HCT116 (cell line): Measurements from ENCODE around the gene CAPN5. TPM values are rescaled to one million over a fixed set of nuclear protein-coding genes. Genes with fewer than 3 reads are reported as not detected.

Source experiments
- ATAC-seq: fragments of 200-7000 bp; cut with Tn5 transposase; 2 replicates; pipeline ENCODE4 v1.9.1; 2020; ENCODE audit warnings: mild to moderate bottlenecking, moderate library complexity
- BruUV-seq: library from RNA; stranded (reverse); fragments of 400-500 nt; replicated peaks from 2 replicates; lab custom pipeline; 2021; lab: Mats Ljungman, UMichigan
- CTCF ChIA-PET: fragments of 300-600 bp; sonication (Branson Sonifier 250); formaldehyde crosslinking; loops from one replicate; lab custom pipeline; 2021; ENCODE audit warnings: antibody characterized with exemption; lab: Charles Lee
- POLR2A ChIA-PET: fragments of 300-600, 350-600 bp; sonication (Branson Sonifier 250); formaldehyde crosslinking; loops from one replicate; lab custom pipeline; 2021; ENCODE audit warnings: antibody characterized with exemption; lab: Charles Lee
- RAD21 ChIA-PET, 2 experiments: fragments of 300-600 bp; sonication (Branson Sonifier 250); formaldehyde crosslinking; loops; one replicate each; lab custom pipeline; 2023; ENCODE audit warnings: low total read pairs in 2 of 2; ENCODE audit not compliant: uncharacterized antibody in 2 of 2, unreplicated experiment in 2 of 2, low non-redundant PET in 1 of 2; lab: Charles Lee
- DNase-seq: peaks from one replicate; pipeline ENCODE4 v3.0.0-alpha.2; 2010; ENCODE audit warnings: low read depth, low spot score
- H2AFZ ChIP-seq: fragments of 200-600 bp; shearing (Covaris generic), sonication (generic); 2 replicates; pipeline ENCODE4 v1.6.1; 2017; ENCODE audit warnings: low read depth, mixed run types, mixed read lengths, antibody characterized with exemption, low read length; ENCODE audit not compliant: poor library complexity, severe bottlenecking
- H3K27ac ChIP-seq: 2 replicates; pipeline ENCODE4 v1.5.1; 2012; ENCODE audit warnings: low read depth, low read length
- H3K27me3 ChIP-seq: fragments of 200-600 bp; sonication (generic); 2 replicates; pipeline ENCODE4 v1.6.1; 2016; ENCODE audit warnings: mixed run types, low read length, mixed read lengths; ENCODE audit not compliant: insufficient read depth
- H3K36me3 ChIP-seq, 2 experiments: fragments of 200-500 bp in 1 of 2; fragments of 200-600 bp in 1 of 2; sonication (Bioruptor generic) in 1 of 2; sonication (generic) in 1 of 2; 2 replicates each; pipeline versions ENCODE4 v1.5.1 to v1.6.1; 2014 to 2016; ENCODE audit warnings: low read length in 2 of 2, inconsistent platforms in 1 of 2, mixed read lengths in 1 of 2, mixed run types in 1 of 2; ENCODE audit not compliant: insufficient read depth in 2 of 2, control insufficient read depth in 1 of 2
- H3K4me1 ChIP-seq, 2 experiments: fragments of 200-600 bp in 1 of 2; sonication (generic) in 1 of 2; 2 replicates each; pipeline versions ENCODE4 v1.5.1 to v1.6.1; 2012 to 2017; ENCODE audit warnings: low read length in 2 of 2, inconsistent platforms in 1 of 2, mild to moderate bottlenecking in 1 of 2, mixed read lengths in 1 of 2, mixed run types in 1 of 2, moderate library complexity in 1 of 2; ENCODE audit not compliant: insufficient read depth in 2 of 2, control insufficient read depth in 1 of 2
- H3K4me2 ChIP-seq: fragments of 200-600 bp; sonication (generic); 2 replicates; pipeline ENCODE4 v1.6.1; 2017; ENCODE audit warnings: mixed run types, low read length, mixed read lengths
- H3K4me3 ChIP-seq, 2 experiments: fragments of 200-600 bp in 1 of 2; sonication (generic) in 1 of 2; replicated peaks in 1 of 2; 2 replicates each; pipeline ENCODE4 v1.5.1; 2011 to 2016; ENCODE audit warnings: low read length in 2 of 2, control low read depth in 1 of 2, low read depth in 1 of 2, mild to moderate bottlenecking in 1 of 2, mixed read lengths in 1 of 2, mixed run types in 1 of 2
- H3K79me2 ChIP-seq: fragments of 200-600 bp; sonication (generic); 2 replicates; pipeline ENCODE4 v1.6.1; 2017; ENCODE audit warnings: mild to moderate bottlenecking, mixed run types, low read length, moderate library complexity, mixed read lengths; ENCODE audit not compliant: insufficient read depth
- H3K9ac ChIP-seq: fragments of 200-600 bp; sonication (generic); 2 replicates; pipeline ENCODE4 v1.6.1; 2016; ENCODE audit warnings: low read length, mixed read lengths
- H3K9me2 ChIP-seq: fragments of 200-600 bp; sonication (generic), shearing (Covaris generic); 2 replicates; pipeline ENCODE4 v1.6.1; 2017; ENCODE audit warnings: mixed run types, mild to moderate bottlenecking, moderate library complexity; ENCODE audit not compliant: insufficient read depth
- H3K9me3 ChIP-seq, 2 experiments: fragments of 200-500 bp in 1 of 2; fragments of 200-600 bp in 1 of 2; sonication (Bioruptor generic) in 1 of 2; sonication (generic) in 1 of 2; 2 replicates each; pipeline ENCODE4 v1.6.1; 2014 to 2017; ENCODE audit warnings: low read length in 2 of 2, mixed read lengths in 2 of 2, inconsistent platforms in 1 of 2, low read depth in 1 of 2, mild to moderate bottlenecking in 1 of 2, mixed run types in 1 of 2, moderate library complexity in 1 of 2; ENCODE audit not compliant: control insufficient read depth in 1 of 2, insufficient read depth in 1 of 2
- H4K20me1 ChIP-seq: fragments of 200-600 bp; sonication (generic), shearing (Covaris generic); 2 replicates; pipeline ENCODE4 v1.6.1; 2017; ENCODE audit warnings: mixed run types, mild to moderate bottlenecking, moderate library complexity; ENCODE audit not compliant: insufficient read depth
- EGR1 ChIP-seq: IDR thresholded peaks from 2 replicates; pipeline ENCODE4 v1.6.1; 2012; ENCODE audit warnings: low read depth
- ELF1 ChIP-seq: IDR thresholded peaks from 2 replicates; pipeline ENCODE4 v1.6.1; 2012; ENCODE audit warnings: low read depth, borderline replicate concordance
- EZH2 ChIP-seq: fragments of 200-600 bp; sonication (generic); IDR thresholded peaks from 2 replicates; pipeline ENCODE4 v1.6.1; 2017; ENCODE audit warnings: antibody characterized with exemption, mixed run types
- EZH2phosphoT487 ChIP-seq: fragments of 200-600 bp; IDR thresholded peaks from 2 replicates; pipeline ENCODE4 v1.6.1; 2018; ENCODE audit warnings: antibody characterized with exemption, borderline replicate concordance
- FOSL1 ChIP-seq: IDR thresholded peaks from 2 replicates; pipeline ENCODE4 v1.6.1; 2012; ENCODE audit warnings: low read depth
- POLR2AphosphoS5 ChIP-seq: IDR thresholded peaks from 2 replicates; pipeline ENCODE4 v1.6.1; 2011; ENCODE audit warnings: mild to moderate bottlenecking, low read depth, low read length, moderate library complexity
- SP1 ChIP-seq: IDR thresholded peaks from 2 replicates; pipeline ENCODE4 v1.6.1; 2012; ENCODE audit warnings: low read depth
- TCF7L2 ChIP-seq: IDR thresholded peaks from 2 replicates; pipeline ENCODE4 v1.7.0; 2011; ENCODE audit warnings: borderline replicate concordance, inconsistent platforms; ENCODE audit not compliant: insufficient read depth, insufficient read length; ENCODE audit errors: extremely low read depth
- YY1 ChIP-seq: IDR thresholded peaks from 2 replicates; pipeline ENCODE4 v1.6.1; 2011; ENCODE audit warnings: low read length, low read depth, moderate library complexity, mild to moderate bottlenecking; ENCODE audit not compliant: insufficient replicate concordance; ENCODE audit errors: extremely low read depth
- ZFX ChIP-seq: fragments of 450-650 bp; IDR thresholded peaks from 2 replicates; pipeline ENCODE4 v1.6.1; 2017
- intact Hi-C: fragments of 100-400 bp; cut with micrococcal nuclease; formaldehyde crosslinking; loops from 2 replicates; pipeline ENCODE4 v1.10.0; 2022
- total RNA-seq: library from RNA; stranded (reverse); gene quantifications from one replicate; pipeline ENCODE4 v1.2.1, GENCODE V29; 2021; ENCODE audit not compliant: unreplicated experiment
- TF ChIP-seq, protein P1 (sequence below): IDR thresholded peaks from 2 replicates; pipeline ENCODE4 v1.6.1; 2012
- TF ChIP-seq, protein P2 (sequence below), 3 experiments: fragments of 200-600 bp in 1 of 3; sonication (generic) in 1 of 3; IDR thresholded peaks in 2 of 3; conservative IDR thresholded peaks in 1 of 3; 2 replicates each; pipeline ENCODE4 v1.5.1; 2012 to 2017; ENCODE audit warnings: low read depth in 2 of 3, low read length in 2 of 3, antibody characterized with exemption in 1 of 3, borderline replicate concordance in 1 of 3, control low read depth in 1 of 3, mild to moderate bottlenecking in 1 of 3, mixed read lengths in 1 of 3, mixed run types in 1 of 3, moderate library complexity in 1 of 3; ENCODE audit not compliant: insufficient read depth in 1 of 3
- TF ChIP-seq, protein P3 (sequence below): IDR thresholded peaks from 2 replicates; pipeline ENCODE4 v1.6.1; 2012

The CAPN5 gene
- total RNA-seq, 1 experiment from 2014 or later = 8.6 TPM

DNA sequence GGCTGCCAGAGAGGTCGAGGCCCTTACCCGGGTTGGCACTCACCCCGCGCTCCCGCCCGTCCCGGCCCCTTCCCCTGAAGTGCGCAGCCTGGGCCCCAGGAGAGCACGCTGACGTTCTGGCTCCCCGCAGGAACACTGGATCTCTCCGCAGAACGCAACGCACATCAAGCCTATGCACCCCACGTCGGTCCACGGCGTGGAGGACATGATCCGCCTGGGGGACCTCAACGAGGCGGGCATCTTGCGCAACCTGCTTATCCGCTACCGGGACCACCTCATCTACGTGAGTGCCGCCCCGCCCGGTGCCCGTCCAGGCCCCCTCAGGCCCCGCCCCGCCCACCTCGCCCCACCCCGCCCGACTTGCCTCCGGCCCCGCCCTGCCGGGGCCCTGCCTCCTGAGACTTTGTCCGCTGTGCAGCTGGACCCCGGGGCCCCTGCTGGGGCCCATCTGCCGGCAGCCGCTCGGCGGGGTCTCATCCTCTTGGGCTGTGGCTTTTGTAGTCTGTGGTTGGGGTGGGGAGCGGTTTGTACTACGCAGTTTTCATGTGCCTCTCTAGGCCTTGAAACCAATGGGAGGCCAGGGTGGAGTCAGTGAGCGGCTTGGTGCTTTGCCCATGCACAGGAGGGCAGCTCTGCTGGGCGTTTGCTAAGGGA, 81.0 kb downstream of the CAPN5 start:
- no peaks in the 10 kb centered on the region for H3K9me2 ChIP-seq
- H3K27me3 ChIP-seq = no peaks in the 10 kb centered on the region
- H3K9ac ChIP-seq = no peak overlapping the region
- H3K4me2 ChIP-seq = no peak overlapping the region
- intact Hi-C loops = no loop called here
- no peak overlapping the region for H3K4me3 ChIP-seq
- BruUV-seq = no TSS peak
- POLR2A ChIA-PET = no interaction called here
- TF ChIP-seq, protein P1, sequence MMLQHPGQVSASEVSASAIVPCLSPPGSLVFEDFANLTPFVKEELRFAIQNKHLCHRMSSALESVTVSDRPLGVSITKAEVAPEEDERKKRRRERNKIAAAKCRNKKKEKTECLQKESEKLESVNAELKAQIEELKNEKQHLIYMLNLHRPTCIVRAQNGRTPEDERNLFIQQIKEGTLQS = no peak
- TF ChIP-seq EZH2 (no peak), TCF7L2 (no peak), YY1 (no peak), EZH2phosphoT487 (no peak), ELF1 (no peak), SP1 (no peak), ZFX (no peak), FOSL1 (no peak), EGR1 (no peak), POLR2AphosphoS5 (no peak)
- TF ChIP-seq, protein P2, sequence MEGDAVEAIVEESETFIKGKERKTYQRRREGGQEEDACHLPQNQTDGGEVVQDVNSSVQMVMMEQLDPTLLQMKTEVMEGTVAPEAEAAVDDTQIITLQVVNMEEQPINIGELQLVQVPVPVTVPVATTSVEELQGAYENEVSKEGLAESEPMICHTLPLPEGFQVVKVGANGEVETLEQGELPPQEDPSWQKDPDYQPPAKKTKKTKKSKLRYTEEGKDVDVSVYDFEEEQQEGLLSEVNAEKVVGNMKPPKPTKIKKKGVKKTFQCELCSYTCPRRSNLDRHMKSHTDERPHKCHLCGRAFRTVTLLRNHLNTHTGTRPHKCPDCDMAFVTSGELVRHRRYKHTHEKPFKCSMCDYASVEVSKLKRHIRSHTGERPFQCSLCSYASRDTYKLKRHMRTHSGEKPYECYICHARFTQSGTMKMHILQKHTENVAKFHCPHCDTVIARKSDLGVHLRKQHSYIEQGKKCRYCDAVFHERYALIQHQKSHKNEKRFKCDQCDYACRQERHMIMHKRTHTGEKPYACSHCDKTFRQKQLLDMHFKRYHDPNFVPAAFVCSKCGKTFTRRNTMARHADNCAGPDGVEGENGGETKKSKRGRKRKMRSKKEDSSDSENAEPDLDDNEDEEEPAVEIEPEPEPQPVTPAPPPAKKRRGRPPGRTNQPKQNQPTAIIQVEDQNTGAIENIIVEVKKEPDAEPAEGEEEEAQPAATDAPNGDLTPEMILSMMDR (IDR thresholded peaks at IDR 0.05 in 2 of 3, conservative IDR thresholded peaks at IDR 0.05 in 1 of 3; ENCODE audit: borderline replicate concordance in 1 of 3, insufficient read depth in 1 of 3, low read depth in 2 of 3, low read length in 2 of 3) = no peak
- TF ChIP-seq, protein P3, sequence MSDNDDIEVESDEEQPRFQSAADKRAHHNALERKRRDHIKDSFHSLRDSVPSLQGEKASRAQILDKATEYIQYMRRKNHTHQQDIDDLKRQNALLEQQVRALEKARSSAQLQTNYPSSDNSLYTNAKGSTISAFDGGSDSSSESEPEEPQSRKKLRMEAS = no peak
- H3K4me1 ChIP-seq = peaks cover 0 to 5% of the 10 kb centered on the region in 2 experiments; a peak in 1 of 4 replicates
- no peaks in the 10 kb centered on the region for H3K9me3 ChIP-seq
- no peak overlapping the region for H3K27ac ChIP-seq
- H2AFZ ChIP-seq = no peak overlapping the region
- ATAC-seq = peak; percentile 26; the same call in 1 of the 2 replicates
- no peak for DNase-seq
- H4K20me1 ChIP-seq = no peaks in the 10 kb centered on the region
- RAD21 ChIA-PET = no interaction called here
- H3K36me3 ChIP-seq = no peaks in the 10 kb centered on the region
- no peaks in the 10 kb centered on the region for H3K79me2 ChIP-seq
- CTCF ChIA-PET = no interaction called here
